Heart left ventricle (tissue), 13 donors: ENCODE measurements around the gene SHC3.

Experiments used
- POLR2A ChIP-seq, 2 donors: fragments of 450-650 bp; IDR thresholded peaks; one replicate each; pipeline ENCODE4 v1.6.1; 2017; ENCODE audit warnings: antibody characterized with exemption in 2 of 2, mild to moderate bottlenecking in 2 of 2, moderate library complexity in 2 of 2
- TF ChIP-seq, protein P1 (sequence below), 12 donors: fragments of 200-600 bp; sonication (generic) in 4 of 12; IDR thresholded peaks; one replicate each; pipeline versions ENCODE4 v1.5.0 to v1.8.0; 2018 to 2022; ENCODE audit warnings: antibody characterized with exemption in 12 of 12, mild to moderate bottlenecking in 5 of 12
- donor health status: ischemic (EF 13 %, LVEDD 7.1; RV severe dilation, severe dysfunction).
- donor health status: DM: no; HTN: yes; CAD: no.
- donor health status: DM: no; HTN: no; CAD: no.
- donor health status: ischemic (EF 25% LVEDD 6.9; RV normal size, moderate dysfunction).
- donor health status: ischemic (EF 25% LVEDD 5.7; RV mildly dilated, moderate dysfunction).
- donor health status: ischemic (EF 35%, LVEDD 5.7; RV mildly dilated, moderate dysfunction).
- donor health status: nonischemic (EF 11% LVEDD 7.7; RV severe dilation, severe dysfunction).
- donor health status: DM: yes; HTN: yes; CAD: no.
- donor health status: PGD.
- donor health status: ischemic (EF 29% LVEDD 5.4; RV normal size, mild dysfunction).
- donor health status: nonischemic (EF 23%, LVEDD 6.1; RV moderate dilation, normal function).

DNA sequence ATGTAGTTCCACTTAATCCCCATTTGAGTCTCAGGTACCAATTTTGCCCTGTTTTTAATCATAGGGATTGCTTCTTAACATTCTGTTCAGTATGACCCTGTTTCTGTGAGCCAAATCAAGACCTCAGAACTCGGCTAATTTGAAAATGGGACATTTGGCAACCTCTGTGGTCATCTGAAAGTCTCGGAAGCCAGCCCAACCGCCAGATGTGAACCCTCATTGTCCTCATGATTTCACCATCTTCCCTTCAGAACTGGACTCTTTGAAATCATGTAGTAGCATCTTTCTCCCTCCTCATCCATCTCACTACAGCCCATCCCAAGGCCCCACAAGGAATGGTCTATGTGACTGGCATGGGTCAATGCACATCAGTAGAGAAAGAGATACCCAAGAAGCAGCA is 98.4 kb downstream of the SHC3 start:
- TF ChIP-seq POLR2A (IDR thresholded peaks at IDR 0.05): no peak
- TF ChIP-seq, protein P1, sequence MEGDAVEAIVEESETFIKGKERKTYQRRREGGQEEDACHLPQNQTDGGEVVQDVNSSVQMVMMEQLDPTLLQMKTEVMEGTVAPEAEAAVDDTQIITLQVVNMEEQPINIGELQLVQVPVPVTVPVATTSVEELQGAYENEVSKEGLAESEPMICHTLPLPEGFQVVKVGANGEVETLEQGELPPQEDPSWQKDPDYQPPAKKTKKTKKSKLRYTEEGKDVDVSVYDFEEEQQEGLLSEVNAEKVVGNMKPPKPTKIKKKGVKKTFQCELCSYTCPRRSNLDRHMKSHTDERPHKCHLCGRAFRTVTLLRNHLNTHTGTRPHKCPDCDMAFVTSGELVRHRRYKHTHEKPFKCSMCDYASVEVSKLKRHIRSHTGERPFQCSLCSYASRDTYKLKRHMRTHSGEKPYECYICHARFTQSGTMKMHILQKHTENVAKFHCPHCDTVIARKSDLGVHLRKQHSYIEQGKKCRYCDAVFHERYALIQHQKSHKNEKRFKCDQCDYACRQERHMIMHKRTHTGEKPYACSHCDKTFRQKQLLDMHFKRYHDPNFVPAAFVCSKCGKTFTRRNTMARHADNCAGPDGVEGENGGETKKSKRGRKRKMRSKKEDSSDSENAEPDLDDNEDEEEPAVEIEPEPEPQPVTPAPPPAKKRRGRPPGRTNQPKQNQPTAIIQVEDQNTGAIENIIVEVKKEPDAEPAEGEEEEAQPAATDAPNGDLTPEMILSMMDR (IDR thresholded peaks at IDR 0.05): no peak
